Dedifferentiated amniotic fluid mesenchymal stem cell (primary cell): ENCODE measurements around the gene PLA2G4E.

Source experiments
- DNase-seq: peaks from one replicate; pipeline ENCODE4 v3.0.0-alpha.2; 2016; ENCODE audit errors: extremely low spot score

The PLA2G4E gene

DNA sequence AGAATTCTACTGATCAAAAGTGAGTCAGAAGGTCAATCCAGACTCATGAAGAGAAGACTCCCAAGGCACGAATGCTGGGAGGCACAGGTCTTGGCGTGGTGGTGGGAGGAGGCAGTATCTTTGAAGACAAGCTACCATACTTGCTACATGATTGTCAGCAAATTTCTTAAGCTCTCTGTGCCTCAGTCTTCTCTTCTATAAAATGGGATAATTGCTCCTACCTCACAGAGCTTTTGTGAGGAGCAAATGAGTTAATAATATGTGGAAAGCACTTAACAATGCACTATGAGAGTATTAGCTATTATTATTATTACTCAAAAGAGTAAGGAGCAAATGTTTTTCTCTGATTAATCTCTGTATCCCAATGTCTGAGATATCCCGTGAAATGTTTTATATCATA is 84.7 kb downstream of the PLA2G4E start:
- no peak for DNase-seq

DNA sequence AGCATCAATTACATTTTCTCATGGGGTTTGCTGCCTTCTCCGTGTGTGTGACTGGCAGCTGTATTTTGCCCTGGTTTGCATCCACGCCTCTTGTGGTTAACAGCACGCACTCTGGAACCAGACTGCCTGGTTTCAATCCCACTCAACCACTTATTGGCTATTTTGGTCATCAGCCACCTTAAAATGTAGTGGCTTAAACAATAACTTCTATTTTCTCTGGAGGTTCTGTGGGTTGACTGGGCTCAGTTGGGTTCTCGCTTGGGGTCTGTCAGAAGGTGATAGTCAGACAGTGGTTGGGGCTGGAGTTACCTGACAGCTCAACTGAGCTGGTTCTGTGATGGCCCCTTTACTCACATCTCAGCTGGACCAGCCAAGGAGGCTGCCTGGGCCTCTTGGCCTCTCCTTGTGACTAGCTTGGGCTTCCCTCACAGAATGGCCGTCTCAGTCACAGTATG is 85.2 kb downstream of the PLA2G4E start:
- no peak for DNase-seq

DNA sequence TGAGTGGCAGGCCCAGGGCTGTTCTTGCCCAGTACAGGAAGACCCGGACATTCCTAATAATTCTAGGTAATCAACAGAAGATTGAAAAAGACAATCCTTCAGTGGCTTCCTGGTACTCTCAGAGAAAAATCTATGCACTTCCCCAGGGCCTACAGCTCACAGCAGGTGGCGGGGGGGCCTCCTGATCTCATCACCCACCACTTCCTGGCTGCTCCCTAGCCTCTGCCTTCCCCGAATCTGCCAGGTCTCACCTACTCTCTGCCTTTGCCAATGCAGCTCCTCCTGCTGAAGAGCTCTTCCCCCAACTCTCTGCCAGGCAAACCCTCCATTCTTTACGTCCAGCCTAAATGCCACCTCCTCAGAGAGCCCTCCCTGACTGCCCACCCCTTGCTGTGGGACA is 86.0 kb downstream of the PLA2G4E start:
- DNase-seq = no peak

DNA sequence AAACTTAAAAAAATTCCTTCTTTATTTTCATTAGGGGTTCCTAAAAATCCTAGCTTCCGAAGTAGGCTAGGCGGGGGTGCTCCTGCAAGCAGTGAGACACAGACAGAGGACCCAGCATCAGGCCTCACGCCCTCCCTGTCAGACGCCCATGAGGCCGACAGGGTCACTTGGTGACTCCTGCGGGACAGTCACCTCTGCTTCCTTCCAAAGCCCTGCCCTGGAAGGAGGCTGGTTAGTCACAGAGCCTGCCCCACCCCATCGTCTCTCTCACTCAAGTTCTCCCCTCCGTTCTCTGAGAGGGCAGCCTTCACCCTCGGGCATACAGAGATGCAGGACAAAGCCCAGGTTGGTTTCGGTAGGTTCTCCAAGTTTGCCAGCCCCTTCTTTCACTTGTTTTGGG is 87.1 kb downstream of the PLA2G4E start:
- no peak for DNase-seq

DNA sequence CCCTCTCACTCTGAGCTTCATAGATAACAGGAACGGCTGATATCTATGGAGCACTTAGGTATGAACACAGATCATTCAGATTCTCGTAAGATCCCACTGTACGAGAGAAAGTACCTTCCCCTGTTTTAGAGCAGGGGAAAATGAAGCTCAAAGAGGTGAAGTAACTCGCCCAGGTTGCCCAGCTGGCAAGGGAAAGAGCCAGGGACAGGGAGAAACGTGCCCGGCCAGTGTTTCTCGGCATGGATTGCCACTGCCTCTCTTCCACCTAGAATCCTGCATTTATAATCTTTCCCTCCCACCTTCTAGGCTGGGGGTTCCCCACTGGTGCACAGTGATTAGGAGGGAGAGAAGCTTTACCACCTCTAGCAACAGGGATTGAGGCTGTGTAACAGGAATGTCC is 87.5 kb downstream of the PLA2G4E start:
- no peak for DNase-seq

DNA sequence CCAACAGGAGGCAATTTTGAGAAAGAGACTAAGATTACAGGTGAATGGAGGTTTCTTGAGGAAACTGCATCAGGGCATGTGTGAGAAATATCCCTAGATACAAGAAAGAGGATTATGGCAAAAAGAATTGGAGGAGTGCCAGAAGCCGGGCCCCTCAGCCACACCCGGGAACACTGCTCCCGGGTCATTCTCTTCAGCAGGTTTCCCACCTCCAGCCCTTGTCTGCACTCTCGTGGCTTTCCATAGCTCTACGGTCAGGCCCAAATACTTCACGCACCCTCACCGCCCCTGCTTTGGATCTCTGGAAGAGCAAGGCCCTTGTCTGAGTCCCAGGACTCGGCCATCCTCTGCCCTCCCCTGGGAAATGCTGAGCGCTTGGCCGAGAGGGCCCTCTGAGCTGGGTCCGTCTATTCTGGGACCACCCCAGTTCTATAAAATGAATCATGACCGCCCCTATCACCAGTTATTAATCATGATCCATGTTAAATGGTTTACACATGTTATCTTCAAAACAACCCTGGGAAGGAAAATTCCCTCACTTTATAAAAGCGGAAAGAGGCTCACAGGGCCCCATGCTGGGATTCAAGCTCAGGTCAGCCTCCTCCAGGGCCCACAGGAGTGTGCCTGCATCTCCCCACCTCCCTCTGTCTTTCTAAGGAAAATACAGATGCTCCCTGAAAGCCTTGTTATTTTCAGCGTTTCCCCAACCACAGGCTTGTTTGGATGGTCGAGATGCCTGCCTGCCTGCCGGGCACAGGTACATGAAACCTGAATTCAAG is 88.1 kb downstream of the PLA2G4E start:
- DNase-seq = no peak

DNA sequence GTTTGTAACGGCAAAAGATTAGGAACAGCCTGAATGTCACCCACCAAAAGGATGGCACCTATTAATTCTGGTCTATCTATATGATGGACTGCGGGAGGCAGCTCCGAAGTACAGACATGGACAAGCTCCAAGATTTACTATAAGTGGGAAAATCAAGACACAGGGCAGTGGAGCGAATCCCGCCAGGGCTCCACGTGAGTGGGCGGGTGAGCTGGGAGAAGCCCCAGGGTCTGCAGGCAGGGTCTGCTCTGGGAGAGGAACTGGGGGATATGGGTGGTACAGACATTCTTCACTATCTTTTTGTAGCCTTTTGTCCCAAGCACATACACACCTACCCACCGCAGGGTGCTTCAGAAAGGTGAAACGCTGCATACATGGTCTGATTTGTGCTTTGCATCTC is 88.7 kb downstream of the PLA2G4E start:
- no peak for DNase-seq
